ENCODE measurements around the gene PPP1R14B. TPM values are rescaled to one million over a fixed set of nuclear protein-coding genes. Genes with fewer than 3 reads are reported as not detected.

The PPP1R14B gene
- total and polyA plus RNA-seq, 9 donors, result 170 to 252 (median 194) TPM

GRCh38 chr11:64210301-64211020, 36.3 kb downstream of the PPP1R14B start:
- H3K36me3 ChIP-seq (ENCODE audit: control insufficient read depth, insufficient read depth, low read length), result peaks cover 16% of the 10 kb centered on the region
- no peaks in the 10 kb centered on the region for H3K9me3 ChIP-seq (replicated peaks; ENCODE audit: control insufficient read depth, low read depth, low read length)
- H3K4me1 ChIP-seq (ENCODE audit: control insufficient read depth, insufficient read depth, low read length), result peaks cover 43% of the 10 kb centered on the region
- no peaks in the 10 kb centered on the region for H3K27me3 ChIP-seq (ENCODE audit: control insufficient read depth, insufficient read depth, low read length)
- no peak overlapping the region for H3K4me3 ChIP-seq (ENCODE audit: low read length)
- DNase-seq, result no peak
- WGBS (ENCODE audit: insufficient coverage), result 84% methylated on average over 23 of the region's 24 CpGs
- no peak overlapping the region for H3K27ac ChIP-seq (ENCODE audit: low read length)

GRCh38 chr11:64209563-64209843, 37.2 kb downstream of the PPP1R14B start:
- Histone ChIP-seq H3K9me3 (replicated peaks; ENCODE audit: control insufficient read depth, low read depth, low read length) (no peaks in the 10 kb centered on the region), H3K4me3 (ENCODE audit: low read length) (no peak overlapping the region), H3K27me3 (ENCODE audit: control insufficient read depth, insufficient read depth, low read length) (no peaks in the 10 kb centered on the region), H3K27ac (ENCODE audit: low read length) (no peak overlapping the region), H3K4me1 (ENCODE audit: control insufficient read depth, insufficient read depth, low read length) (peaks cover 50% of the 10 kb centered on the region), H3K36me3 (ENCODE audit: control insufficient read depth, insufficient read depth, low read length) (peaks cover 21% of the 10 kb centered on the region)
- DNase-seq, result no peak
- WGBS (ENCODE audit: insufficient coverage), result 83% methylated on average over 6 of the region's 8 CpGs

GRCh38 chr11:64208796-64209562, 37.8 kb downstream of the PPP1R14B start:
- 68% methylated on average over 18 of the region's 18 CpGs for WGBS (ENCODE audit: insufficient coverage)
- Histone ChIP-seq H3K27me3 (ENCODE audit: control insufficient read depth, insufficient read depth, low read length) (no peaks in the 10 kb centered on the region), H3K4me1 (ENCODE audit: control insufficient read depth, insufficient read depth, low read length) (peaks cover 56% of the 10 kb centered on the region), H3K27ac (ENCODE audit: low read length) (peak overlapping the region; percentile 94), H3K9me3 (replicated peaks; ENCODE audit: control insufficient read depth, low read depth, low read length) (no peaks in the 10 kb centered on the region), H3K36me3 (ENCODE audit: control insufficient read depth, insufficient read depth, low read length) (peaks cover 26% of the 10 kb centered on the region), H3K4me3 (ENCODE audit: low read length) (no peak overlapping the region)
- DNase-seq, result peak; percentile 30

- Histone ChIP-seq H3K36me3 (ENCODE audit: control insufficient read depth, insufficient read depth, low read length) (peaks cover 33% of the 10 kb centered on the region), H3K4me3 (ENCODE audit: low read length) (peak overlapping the region; percentile 20)
Observed at GRCh38 chr11:64208086-64208795, 38.5 kb downstream of the PPP1R14B start.

GRCh38 chr11:64207256-64208085, 39.3 kb downstream of the PPP1R14B start:
- peak; percentile 91 for DNase-seq
- Histone ChIP-seq H3K27me3 (ENCODE audit: control insufficient read depth, insufficient read depth, low read length) (no peaks in the 10 kb centered on the region), H3K4me3 (ENCODE audit: low read length) (peak overlapping the region; percentile 20), H3K9me3 (replicated peaks; ENCODE audit: control insufficient read depth, low read depth, low read length) (no peaks in the 10 kb centered on the region), H3K36me3 (ENCODE audit: control insufficient read depth, insufficient read depth, low read length) (peaks cover 41% of the 10 kb centered on the region), H3K4me1 (ENCODE audit: control insufficient read depth, insufficient read depth, low read length) (peaks cover 59% of the 10 kb centered on the region), H3K27ac (ENCODE audit: low read length) (peak overlapping the region; percentile 94)
- 29% methylated on average over 19 of the region's 30 CpGs for WGBS (ENCODE audit: insufficient coverage)

More at GRCh38 chr11:64208086-64208795, 38.5 kb downstream of the PPP1R14B start:
- peaks cover 59% of the 10 kb centered on the region for H3K4me1 ChIP-seq (ENCODE audit: control insufficient read depth, insufficient read depth, low read length)
- 71% methylated on average over 17 of the region's 23 CpGs for WGBS (ENCODE audit: insufficient coverage)
- no peaks in the 10 kb centered on the region for H3K9me3 ChIP-seq (replicated peaks; ENCODE audit: control insufficient read depth, low read depth, low read length)
- no peaks in the 10 kb centered on the region for H3K27me3 ChIP-seq (ENCODE audit: control insufficient read depth, insufficient read depth, low read length)
- peak overlapping the region; percentile 94 for H3K27ac ChIP-seq (ENCODE audit: low read length)
- DNase-seq, result peak; percentile 33

- WGBS (ENCODE audit: insufficient coverage), result 66% methylated on average over 20 of the region's 27 CpGs
- peak; percentile 72 for DNase-seq
- peaks cover 45% of the 10 kb centered on the region for H3K36me3 ChIP-seq (ENCODE audit: control insufficient read depth, insufficient read depth, low read length)
Observed at GRCh38 chr11:64206457-64207255, 40.1 kb downstream of the PPP1R14B start, which contains the start of gene FERMT3. TSS of gene FERMT3 (plus strand) at chr11:64206721. CDS start at chr11:64207365, 644 bp downstream.

GRCh38 chr11:64204464-64204989, 42.2 kb downstream of the PPP1R14B start:
- H3K4me3 ChIP-seq (ENCODE audit: low read length), result no peak overlapping the region
- H3K27me3 ChIP-seq (ENCODE audit: control insufficient read depth, insufficient read depth, low read length), result no peaks in the 10 kb centered on the region
- peak; percentile 93 for DNase-seq
- no peaks in the 10 kb centered on the region for H3K9me3 ChIP-seq (replicated peaks; ENCODE audit: control insufficient read depth, low read depth, low read length)
- peak overlapping the region; percentile 40 for H3K27ac ChIP-seq (ENCODE audit: low read length)
- H3K4me1 ChIP-seq (ENCODE audit: control insufficient read depth, insufficient read depth, low read length), result peaks cover 53% of the 10 kb centered on the region
- peaks cover 61% of the 10 kb centered on the region for H3K36me3 ChIP-seq (ENCODE audit: control insufficient read depth, insufficient read depth, low read length)
- WGBS (ENCODE audit: insufficient coverage), result 28% methylated on average over 2 of the region's 7 CpGs

More at GRCh38 chr11:64206457-64207255, 40.1 kb downstream of the PPP1R14B start, which contains the start of gene FERMT3:
- Histone ChIP-seq H3K4me1 (ENCODE audit: control insufficient read depth, insufficient read depth, low read length) (peaks cover 59% of the 10 kb centered on the region), H3K27me3 (ENCODE audit: control insufficient read depth, insufficient read depth, low read length) (no peaks in the 10 kb centered on the region), H3K9me3 (replicated peaks; ENCODE audit: control insufficient read depth, low read depth, low read length) (no peaks in the 10 kb centered on the region), H3K27ac (ENCODE audit: low read length) (peak within 1 kb of the TSS; percentile 94), H3K4me3 (ENCODE audit: low read length) (peak within 1 kb of the TSS; percentile 20)

GRCh38 chr11:64204080-64204440, 42.7 kb downstream of the PPP1R14B start:
- Histone ChIP-seq H3K36me3 (ENCODE audit: control insufficient read depth, insufficient read depth, low read length) (peaks cover 61% of the 10 kb centered on the region), H3K27me3 (ENCODE audit: control insufficient read depth, insufficient read depth, low read length) (no peaks in the 10 kb centered on the region), H3K9me3 (replicated peaks; ENCODE audit: control insufficient read depth, low read depth, low read length) (no peaks in the 10 kb centered on the region), H3K4me1 (ENCODE audit: control insufficient read depth, insufficient read depth, low read length) (peaks cover 48% of the 10 kb centered on the region), H3K27ac (ENCODE audit: low read length) (peak overlapping the region; percentile 38), H3K4me3 (ENCODE audit: low read length) (no peak overlapping the region)
- WGBS (ENCODE audit: insufficient coverage), result no CpG with 5 or more reads among the region's 16 CpGs
- no peak for DNase-seq

Data from muscle of leg (tissue), 11 donors.